ENCODE results near the gene PAK6. TPM values are rescaled to one million over a fixed set of nuclear protein-coding genes. Genes with fewer than 3 reads are reported as not detected.

Gene PAK6
- polyA plus RNA-seq, 1 donor (not counting 4 experiments of a cell fraction or from before 2014, with no cell fraction given): 11.5 TPM

DNA sequence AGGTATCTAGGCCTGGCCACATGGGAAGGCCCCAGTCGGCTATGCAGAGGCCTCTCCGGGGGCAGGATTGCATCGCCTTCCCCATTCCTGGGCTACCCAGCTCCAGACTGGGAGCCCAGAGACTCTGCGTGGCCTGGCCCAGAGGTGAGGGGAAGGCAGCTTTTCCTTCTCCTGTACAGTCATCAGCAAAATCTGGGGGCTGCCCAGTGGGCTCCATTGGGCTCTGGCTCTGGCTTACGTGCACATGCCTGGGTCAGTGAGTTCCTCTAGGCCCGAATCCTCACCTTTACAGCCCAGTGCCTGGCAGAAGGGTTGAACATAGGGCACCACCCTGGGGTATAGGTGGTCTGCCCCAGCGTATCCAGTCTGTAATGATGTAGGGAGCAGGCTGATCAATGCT, 47.9 kb downstream of the PAK6 start:
- H3K4me2 ChIP-seq (ENCODE audit: control insufficient read depth, extremely low read depth, insufficient read depth, low read depth, low read length): no peak overlapping the region
- H3K4me3 ChIP-seq (ENCODE audit: control insufficient read depth in 2 of 3, extremely low read depth in 1 of 3, insufficient read depth in 2 of 3, low read depth in 1 of 3, low read length in 3 of 3): no peak overlapping the region
- H4K20me1 ChIP-seq (ENCODE audit: control insufficient read depth, extremely low read depth, insufficient read depth, low read length): no peaks in the 10 kb centered on the region
- no peak for DNase-seq (ENCODE audit: low read depth, low spot score)
- H3K36me3 ChIP-seq (ENCODE audit: control insufficient read depth in 2 of 2, extremely low read depth in 1 of 2, insufficient read depth in 2 of 2, low read length in 2 of 2): no peaks in the 10 kb centered on the region
- no peak for FAIRE-seq
- H3K4me1 ChIP-seq (ENCODE audit: control insufficient read depth, extremely low read depth, insufficient read depth, low read length): peaks cover 14% of the 10 kb centered on the region
- no peak for TF ChIP-seq CTCF (optimal IDR thresholded peaks at IDR 0.05 in 1 of 3, IDR thresholded peaks at IDR 0.05 in 1 of 3, conservative IDR thresholded peaks at IDR 0.05 in 1 of 3; ENCODE audit: extremely low read depth in 1 of 3, insufficient read depth in 2 of 3, low read length in 3 of 3)
- peaks cover 42% of the 10 kb centered on the region for H3K27me3 ChIP-seq (ENCODE audit: control insufficient read depth, extremely low read depth, insufficient read depth, low read length)
- H3K9me1 ChIP-seq (ENCODE audit: control insufficient read depth, extremely low read depth, insufficient read depth, low read length): no peaks in the 10 kb centered on the region
- no peaks in the 10 kb centered on the region for H3K79me2 ChIP-seq (ENCODE audit: control insufficient read depth, insufficient read depth, low read length)
- H3K9me3 ChIP-seq (ENCODE audit: control insufficient read depth, low read depth, low read length): no peaks in the 10 kb centered on the region
- no peak overlapping the region for H3K9ac ChIP-seq (ENCODE audit: control insufficient read depth, extremely low read depth, insufficient read depth, low read length)
- dilution Hi-C loops (cut with MboI; ENCODE audit: extremely low pct_ligation_motif_present, low sequenced_read_pairs): no loop called here
- no peak overlapping the region for H2AFZ ChIP-seq (ENCODE audit: control insufficient read depth, low read length)
- no peak overlapping the region for H3K27ac ChIP-seq (ENCODE audit: control insufficient read depth, insufficient read depth, low read length)

DNA sequence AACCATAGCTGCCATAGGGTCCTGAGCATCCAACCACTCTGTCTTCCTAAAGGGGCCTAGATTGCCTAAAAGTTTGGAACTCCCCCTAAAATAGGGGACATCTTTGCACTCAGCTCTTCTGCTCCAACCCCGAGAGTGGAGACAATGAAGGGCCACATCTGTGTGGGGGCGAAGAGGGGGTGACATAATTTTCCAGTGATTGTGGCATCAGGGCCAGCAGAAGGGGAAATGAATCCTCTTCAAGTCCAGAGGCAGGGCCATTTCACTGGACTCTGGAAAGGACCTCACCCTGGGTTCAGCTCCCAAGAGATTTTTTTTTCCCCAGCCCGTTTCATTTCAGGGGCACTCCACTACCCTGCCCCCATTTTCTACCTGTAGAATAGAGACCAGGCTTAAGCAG, 48.6 kb downstream of the PAK6 start:
- Histone ChIP-seq H3K9me1 (ENCODE audit: control insufficient read depth, extremely low read depth, insufficient read depth, low read length) (no peaks in the 10 kb centered on the region), H3K36me3 (ENCODE audit: control insufficient read depth in 2 of 2, extremely low read depth in 1 of 2, insufficient read depth in 2 of 2, low read length in 2 of 2) (no peaks in the 10 kb centered on the region), H3K27ac (ENCODE audit: control insufficient read depth, insufficient read depth, low read length) (no peak overlapping the region), H3K4me3 (ENCODE audit: control insufficient read depth in 2 of 3, extremely low read depth in 1 of 3, insufficient read depth in 2 of 3, low read depth in 1 of 3, low read length in 3 of 3) (no peak overlapping the region), H4K20me1 (ENCODE audit: control insufficient read depth, extremely low read depth, insufficient read depth, low read length) (no peaks in the 10 kb centered on the region), H3K27me3 (ENCODE audit: control insufficient read depth, extremely low read depth, insufficient read depth, low read length) (peaks cover 42% of the 10 kb centered on the region), H3K4me2 (ENCODE audit: control insufficient read depth, extremely low read depth, insufficient read depth, low read depth, low read length) (no peak overlapping the region), H2AFZ (ENCODE audit: control insufficient read depth, low read length) (no peak overlapping the region), H3K9me3 (ENCODE audit: control insufficient read depth, low read depth, low read length) (no peaks in the 10 kb centered on the region), H3K9ac (ENCODE audit: control insufficient read depth, extremely low read depth, insufficient read depth, low read length) (no peak overlapping the region), H3K4me1 (ENCODE audit: control insufficient read depth, extremely low read depth, insufficient read depth, low read length) (peaks cover 14% of the 10 kb centered on the region), H3K79me2 (ENCODE audit: control insufficient read depth, insufficient read depth, low read length) (no peaks in the 10 kb centered on the region)
- no peak for TF ChIP-seq CTCF (optimal IDR thresholded peaks at IDR 0.05 in 1 of 3, IDR thresholded peaks at IDR 0.05 in 1 of 3, conservative IDR thresholded peaks at IDR 0.05 in 1 of 3; ENCODE audit: extremely low read depth in 1 of 3, insufficient read depth in 2 of 3, low read length in 3 of 3)
- TF ChIP-seq EZH2 (IDR thresholded peaks at IDR 0.05; ENCODE audit: low read length): no peak
- dilution Hi-C loops (cut with MboI; ENCODE audit: extremely low pct_ligation_motif_present, low sequenced_read_pairs): no loop called here
- DNase-seq (ENCODE audit: low read depth, low spot score) (no peak), FAIRE-seq (no peak)

Data from keratinocyte (primary cell).